ENCODE data around the gene SOD2. TPM values are rescaled to one million over a fixed set of nuclear protein-coding genes. Genes with fewer than 3 reads are reported as not detected.

SOD2 gene
- total RNA-seq, 1 experiment from 2014 or later: 180 TPM

DNA sequence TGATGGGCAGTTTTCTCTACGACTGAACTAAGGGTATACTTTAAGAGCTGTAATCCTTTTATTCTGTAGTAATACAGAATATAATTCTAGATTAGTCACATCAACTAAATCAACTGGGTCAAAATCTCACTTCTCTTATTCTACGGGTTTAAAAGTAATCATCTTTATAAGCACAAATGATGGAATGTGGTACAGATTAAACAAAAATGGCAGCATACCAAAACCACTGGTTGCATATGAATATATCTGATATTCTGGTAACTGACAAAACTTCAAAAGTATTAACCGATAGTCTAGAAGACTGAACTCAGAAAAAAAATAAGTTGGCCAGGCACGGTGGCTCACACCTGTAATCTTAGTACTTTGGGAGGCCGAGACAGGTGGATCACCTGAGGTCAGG is 7.0 kb downstream of the SOD2 start:
- ChIA-PET CTCF (no interaction called here), POLR2A (no interaction called here)
- H3K36me3 ChIP-seq (ENCODE audit: control insufficient read depth, insufficient read depth, low read length): peaks cover 12% of the 10 kb centered on the region
- no peak overlapping the region for H3K27ac ChIP-seq (ENCODE audit: low read length)
- no peak overlapping the region for H3K4me3 ChIP-seq (ENCODE audit: low read depth in 2 of 2, low read length in 2 of 2)
- no peak for ATAC-seq
- BruUV-seq (replicated peaks): no TSS peak
- no peak for TF ChIP-seq POLR2AphosphoS5 (IDR thresholded peaks at IDR 0.05; ENCODE audit: low read depth, low read length)
- H3K4me1 ChIP-seq (ENCODE audit: control insufficient read depth, insufficient read depth, low read length): 0 out of 2 replicates have a peak, but pooled peaks cover 2% of the 10 kb centered on the region
- intact Hi-C loops (cut with micrococcal nuclease; ENCODE audit: unreplicated experiment): no loop called here
- H3K9me3 ChIP-seq (ENCODE audit: control insufficient read depth, insufficient read depth, low read depth, low read length): no peaks in the 10 kb centered on the region
- in situ Hi-C loops (cut with HindIII; ENCODE audit: low pct_unique_long_range_greater_than_20kb, low sequenced_read_pairs): no loop called here
- no peak for DNase-seq (ENCODE audit: low read depth, low spot score)
- no peaks in the 10 kb centered on the region for H3K27me3 ChIP-seq (ENCODE audit: control insufficient read depth, insufficient read depth, low read length)

DNA sequence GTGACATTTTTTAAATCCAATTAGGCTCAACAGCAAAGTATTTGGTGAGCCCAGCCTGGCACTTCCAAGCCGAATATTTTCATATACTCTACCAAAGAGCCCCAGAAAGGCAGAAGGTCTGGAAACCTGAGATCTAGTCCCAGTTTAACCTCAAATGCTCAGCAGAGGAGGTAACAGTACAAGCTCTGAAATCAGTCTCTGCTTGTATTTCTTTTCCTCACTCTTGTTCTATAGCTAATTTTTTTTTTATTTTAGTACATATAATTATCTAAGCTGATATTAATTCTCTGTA is 9.1 kb downstream of the SOD2 start:
- Histone ChIP-seq H3K27me3 (ENCODE audit: control insufficient read depth, insufficient read depth, low read length) (no peaks in the 10 kb centered on the region), H3K4me3 (ENCODE audit: low read depth in 2 of 2, low read length in 2 of 2) (no peak overlapping the region), H3K4me1 (ENCODE audit: control insufficient read depth, insufficient read depth, low read length) (no peaks in the 10 kb centered on the region), H3K27ac (ENCODE audit: low read length) (no peak overlapping the region), H3K36me3 (ENCODE audit: control insufficient read depth, insufficient read depth, low read length) (peaks cover 12% of the 10 kb centered on the region), H3K9me3 (ENCODE audit: control insufficient read depth, insufficient read depth, low read depth, low read length) (no peaks in the 10 kb centered on the region)
- in situ Hi-C loops (cut with HindIII; ENCODE audit: low pct_unique_long_range_greater_than_20kb, low sequenced_read_pairs): no loop called here
- intact Hi-C loops (cut with micrococcal nuclease; ENCODE audit: unreplicated experiment): no loop called here
- DNase-seq (ENCODE audit: low read depth, low spot score) (no peak), ATAC-seq (no peak)
- no TSS peak for BruUV-seq (replicated peaks)
- CTCF ChIA-PET: no interaction called here
- TF ChIP-seq, protein P1, sequence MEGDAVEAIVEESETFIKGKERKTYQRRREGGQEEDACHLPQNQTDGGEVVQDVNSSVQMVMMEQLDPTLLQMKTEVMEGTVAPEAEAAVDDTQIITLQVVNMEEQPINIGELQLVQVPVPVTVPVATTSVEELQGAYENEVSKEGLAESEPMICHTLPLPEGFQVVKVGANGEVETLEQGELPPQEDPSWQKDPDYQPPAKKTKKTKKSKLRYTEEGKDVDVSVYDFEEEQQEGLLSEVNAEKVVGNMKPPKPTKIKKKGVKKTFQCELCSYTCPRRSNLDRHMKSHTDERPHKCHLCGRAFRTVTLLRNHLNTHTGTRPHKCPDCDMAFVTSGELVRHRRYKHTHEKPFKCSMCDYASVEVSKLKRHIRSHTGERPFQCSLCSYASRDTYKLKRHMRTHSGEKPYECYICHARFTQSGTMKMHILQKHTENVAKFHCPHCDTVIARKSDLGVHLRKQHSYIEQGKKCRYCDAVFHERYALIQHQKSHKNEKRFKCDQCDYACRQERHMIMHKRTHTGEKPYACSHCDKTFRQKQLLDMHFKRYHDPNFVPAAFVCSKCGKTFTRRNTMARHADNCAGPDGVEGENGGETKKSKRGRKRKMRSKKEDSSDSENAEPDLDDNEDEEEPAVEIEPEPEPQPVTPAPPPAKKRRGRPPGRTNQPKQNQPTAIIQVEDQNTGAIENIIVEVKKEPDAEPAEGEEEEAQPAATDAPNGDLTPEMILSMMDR (IDR thresholded peaks at IDR 0.05): no peak
- TF ChIP-seq POLR2AphosphoS5 (IDR thresholded peaks at IDR 0.05; ENCODE audit: low read depth, low read length) (no peak), TCF7L2 (IDR thresholded peaks at IDR 0.05; ENCODE audit: low read depth, low read length) (no peak), SIN3A (IDR thresholded peaks at IDR 0.05; ENCODE audit: borderline replicate concordance, insufficient read depth, low read depth, low read length) (no peak)
- TF ChIP-seq, protein P2, sequence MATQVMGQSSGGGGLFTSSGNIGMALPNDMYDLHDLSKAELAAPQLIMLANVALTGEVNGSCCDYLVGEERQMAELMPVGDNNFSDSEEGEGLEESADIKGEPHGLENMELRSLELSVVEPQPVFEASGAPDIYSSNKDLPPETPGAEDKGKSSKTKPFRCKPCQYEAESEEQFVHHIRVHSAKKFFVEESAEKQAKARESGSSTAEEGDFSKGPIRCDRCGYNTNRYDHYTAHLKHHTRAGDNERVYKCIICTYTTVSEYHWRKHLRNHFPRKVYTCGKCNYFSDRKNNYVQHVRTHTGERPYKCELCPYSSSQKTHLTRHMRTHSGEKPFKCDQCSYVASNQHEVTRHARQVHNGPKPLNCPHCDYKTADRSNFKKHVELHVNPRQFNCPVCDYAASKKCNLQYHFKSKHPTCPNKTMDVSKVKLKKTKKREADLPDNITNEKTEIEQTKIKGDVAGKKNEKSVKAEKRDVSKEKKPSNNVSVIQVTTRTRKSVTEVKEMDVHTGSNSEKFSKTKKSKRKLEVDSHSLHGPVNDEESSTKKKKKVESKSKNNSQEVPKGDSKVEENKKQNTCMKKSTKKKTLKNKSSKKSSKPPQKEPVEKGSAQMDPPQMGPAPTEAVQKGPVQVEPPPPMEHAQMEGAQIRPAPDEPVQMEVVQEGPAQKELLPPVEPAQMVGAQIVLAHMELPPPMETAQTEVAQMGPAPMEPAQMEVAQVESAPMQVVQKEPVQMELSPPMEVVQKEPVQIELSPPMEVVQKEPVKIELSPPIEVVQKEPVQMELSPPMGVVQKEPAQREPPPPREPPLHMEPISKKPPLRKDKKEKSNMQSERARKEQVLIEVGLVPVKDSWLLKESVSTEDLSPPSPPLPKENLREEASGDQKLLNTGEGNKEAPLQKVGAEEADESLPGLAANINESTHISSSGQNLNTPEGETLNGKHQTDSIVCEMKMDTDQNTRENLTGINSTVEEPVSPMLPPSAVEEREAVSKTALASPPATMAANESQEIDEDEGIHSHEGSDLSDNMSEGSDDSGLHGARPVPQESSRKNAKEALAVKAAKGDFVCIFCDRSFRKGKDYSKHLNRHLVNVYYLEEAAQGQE (IDR thresholded peaks at IDR 0.05; ENCODE audit: insufficient read depth in 1 of 2, low read depth in 2 of 2, low read length in 1 of 2): no peak
- POLR2A ChIA-PET: no interaction called here

DNA sequence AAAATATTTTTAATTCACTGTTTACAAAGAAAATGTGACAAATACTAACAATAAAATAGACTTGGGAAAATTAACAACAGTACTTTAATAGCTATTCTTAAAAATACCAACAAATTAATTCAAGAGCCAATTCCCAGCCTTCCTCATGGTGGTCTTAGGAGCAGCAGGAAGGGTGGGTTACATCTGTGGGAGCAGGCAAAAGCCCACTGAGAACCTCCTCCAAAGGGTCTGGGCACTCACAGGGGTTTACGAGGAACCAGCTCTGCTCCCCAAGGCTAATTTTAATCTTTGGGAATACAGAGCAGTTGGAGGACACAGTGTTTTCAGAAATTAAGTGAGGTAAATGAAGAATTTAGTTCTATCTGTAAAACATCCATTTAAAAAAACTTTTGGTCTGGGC is 10.2 kb downstream of the SOD2 start:
- Histone ChIP-seq H3K36me3 (ENCODE audit: control insufficient read depth, insufficient read depth, low read length) (peaks cover 12% of the 10 kb centered on the region), H3K4me1 (ENCODE audit: control insufficient read depth, insufficient read depth, low read length) (no peaks in the 10 kb centered on the region), H3K4me3 (ENCODE audit: low read depth in 2 of 2, low read length in 2 of 2) (no peak overlapping the region), H3K27me3 (ENCODE audit: control insufficient read depth, insufficient read depth, low read length) (no peaks in the 10 kb centered on the region), H3K9me3 (ENCODE audit: control insufficient read depth, insufficient read depth, low read depth, low read length) (no peaks in the 10 kb centered on the region), H3K27ac (ENCODE audit: low read length) (no peak overlapping the region)
- BruUV-seq (replicated peaks): no TSS peak
- intact Hi-C loops (cut with micrococcal nuclease; ENCODE audit: unreplicated experiment) (no loop called here), in situ Hi-C loops (cut with HindIII; ENCODE audit: low pct_unique_long_range_greater_than_20kb, low sequenced_read_pairs) (no loop called here)
- TF ChIP-seq, protein P1 (IDR thresholded peaks at IDR 0.05): no peak
- TF ChIP-seq SIN3A (IDR thresholded peaks at IDR 0.05; ENCODE audit: borderline replicate concordance, insufficient read depth, low read depth, low read length) (no peak), TCF7L2 (IDR thresholded peaks at IDR 0.05; ENCODE audit: low read depth, low read length) (no peak), POLR2AphosphoS5 (IDR thresholded peaks at IDR 0.05; ENCODE audit: low read depth, low read length) (no peak)
- TF ChIP-seq, protein P2 (IDR thresholded peaks at IDR 0.05; ENCODE audit: insufficient read depth in 1 of 2, low read depth in 2 of 2, low read length in 1 of 2): no peak
- CTCF ChIA-PET: no interaction called here
- ATAC-seq: no peak
- DNase-seq (ENCODE audit: low read depth, low spot score): no peak
- POLR2A ChIA-PET: interaction anchor here (0.6 kb wide), 1 partner anchor 946 kb away, joined by 6 read pairs; no protein-coding TSS in a partner anchor
